Measurements from ENCODE around the gene HIVEP3.

The HIVEP3 gene

GRCh38 chr1:41662765-41663437 is 255.8 kb downstream of the HIVEP3 start (continued):
- TF ChIP-seq ZNF555 (tag by site-specific recombination; conservative IDR thresholded peaks at IDR 0.05) (no peak), ZNF121 (tag by site-specific recombination; IDR thresholded peaks at IDR 0.05) (no peak), ZNF311 (tag by site-specific recombination; IDR thresholded peaks at IDR 0.05; ENCODE audit: borderline replicate concordance) (no peak), ZNF561 (tag by site-specific recombination; IDR thresholded peaks at IDR 0.05; ENCODE audit: borderline replicate concordance) (no peak), BCL6B (tag by site-specific recombination; IDR thresholded peaks at IDR 0.05) (no peak), PRDM1 (tag by site-specific recombination; IDR thresholded peaks at IDR 0.05) (no peak), ZNF37A (tag by site-specific recombination; IDR thresholded peaks at IDR 0.05) (no peak), PRDM4 (tag by site-specific recombination; IDR thresholded peaks at IDR 0.05) (no peak)
- TF ChIP-seq, protein P1, sequence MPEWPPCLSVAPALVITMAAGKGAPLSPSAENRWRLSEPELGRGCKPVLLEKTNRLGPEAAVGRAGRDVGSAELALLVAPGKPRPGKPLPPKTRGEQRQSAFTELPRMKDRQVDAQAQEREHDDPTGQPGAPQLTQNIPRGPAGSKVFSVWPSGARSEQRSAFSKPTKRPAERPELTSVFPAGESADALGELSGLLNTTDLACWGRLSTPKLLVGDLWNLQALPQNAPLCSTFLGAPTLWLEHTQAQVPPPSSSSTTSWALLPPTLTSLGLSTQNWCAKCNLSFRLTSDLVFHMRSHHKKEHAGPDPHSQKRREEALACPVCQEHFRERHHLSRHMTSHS (tag by site-specific recombination; IDR thresholded peaks at IDR 0.05), result no peak

- no peaks in the 10 kb centered on the region for H3K4me1 ChIP-seq (ENCODE audit: control insufficient read depth, insufficient read depth, low read length)
- CTCF ChIA-PET, result no interaction called here
These were observed 256.5 kb downstream of the HIVEP3 start for GRCh38 chr1:41662061-41662764.

GRCh38 chr1:41661428-41662060 is 257.2 kb downstream of the HIVEP3 start:
- Histone ChIP-seq H3K9me3 (ENCODE audit: control insufficient read depth, insufficient read depth, low read depth, low read length) (no peaks in the 10 kb centered on the region), H3K4me3 (ENCODE audit: low read depth, low read length) (peak overlapping the region; percentile 53), H3K27ac (ENCODE audit: extremely low read depth, low read depth, low read length) (peak overlapping the region; percentile 7; the same call in 1 of the 2 replicates), H3K36me3 (ENCODE audit: control insufficient read depth in 2 of 2, insufficient read depth in 1 of 2, low read length in 2 of 2) (no peaks in the 10 kb centered on the region), H3K4me1 (ENCODE audit: control insufficient read depth, insufficient read depth, low read length) (no peaks in the 10 kb centered on the region)
- ChIA-PET POLR2A (interaction anchor here (0.8 kb wide), 1 partner anchor 8 kb away, joined by 3 read pairs; no protein-coding TSS in a partner anchor), CTCF (no interaction called here)
- TF ChIP-seq, protein P2, sequence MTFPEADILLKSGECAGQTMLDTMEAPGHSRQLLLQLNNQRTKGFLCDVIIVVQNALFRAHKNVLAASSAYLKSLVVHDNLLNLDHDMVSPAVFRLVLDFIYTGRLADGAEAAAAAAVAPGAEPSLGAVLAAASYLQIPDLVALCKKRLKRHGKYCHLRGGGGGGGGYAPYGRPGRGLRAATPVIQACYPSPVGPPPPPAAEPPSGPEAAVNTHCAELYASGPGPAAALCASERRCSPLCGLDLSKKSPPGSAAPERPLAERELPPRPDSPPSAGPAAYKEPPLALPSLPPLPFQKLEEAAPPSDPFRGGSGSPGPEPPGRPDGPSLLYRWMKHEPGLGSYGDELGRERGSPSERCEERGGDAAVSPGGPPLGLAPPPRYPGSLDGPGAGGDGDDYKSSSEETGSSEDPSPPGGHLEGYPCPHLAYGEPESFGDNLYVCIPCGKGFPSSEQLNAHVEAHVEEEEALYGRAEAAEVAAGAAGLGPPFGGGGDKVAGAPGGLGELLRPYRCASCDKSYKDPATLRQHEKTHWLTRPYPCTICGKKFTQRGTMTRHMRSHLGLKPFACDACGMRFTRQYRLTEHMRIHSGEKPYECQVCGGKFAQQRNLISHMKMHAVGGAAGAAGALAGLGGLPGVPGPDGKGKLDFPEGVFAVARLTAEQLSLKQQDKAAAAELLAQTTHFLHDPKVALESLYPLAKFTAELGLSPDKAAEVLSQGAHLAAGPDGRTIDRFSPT (tag by site-specific recombination; IDR thresholded peaks at IDR 0.05), result peak; percentile 82
- TF ChIP-seq ZNF664 (tag by site-specific recombination; IDR thresholded peaks at IDR 0.05) (no peak), GLIS2 (tag by site-specific recombination; IDR thresholded peaks at IDR 0.05) (no peak), ZNF391 (tag by site-specific recombination; IDR thresholded peaks at IDR 0.05; ENCODE audit: borderline replicate concordance, low read depth) (no peak), SP7 (tag by site-specific recombination; IDR thresholded peaks at IDR 0.05) (no peak)
- TF ChIP-seq, protein P3, sequence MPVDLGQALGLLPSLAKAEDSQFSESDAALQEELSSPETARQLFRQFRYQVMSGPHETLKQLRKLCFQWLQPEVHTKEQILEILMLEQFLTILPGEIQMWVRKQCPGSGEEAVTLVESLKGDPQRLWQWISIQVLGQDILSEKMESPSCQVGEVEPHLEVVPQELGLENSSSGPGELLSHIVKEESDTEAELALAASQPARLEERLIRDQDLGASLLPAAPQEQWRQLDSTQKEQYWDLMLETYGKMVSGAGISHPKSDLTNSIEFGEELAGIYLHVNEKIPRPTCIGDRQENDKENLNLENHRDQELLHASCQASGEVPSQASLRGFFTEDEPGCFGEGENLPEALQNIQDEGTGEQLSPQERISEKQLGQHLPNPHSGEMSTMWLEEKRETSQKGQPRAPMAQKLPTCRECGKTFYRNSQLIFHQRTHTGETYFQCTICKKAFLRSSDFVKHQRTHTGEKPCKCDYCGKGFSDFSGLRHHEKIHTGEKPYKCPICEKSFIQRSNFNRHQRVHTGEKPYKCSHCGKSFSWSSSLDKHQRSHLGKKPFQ (tag by site-specific recombination; IDR thresholded peaks at IDR 0.05), result no peak

More at GRCh38 chr1:41662061-41662764, 256.5 kb downstream of the HIVEP3 start:
- POLR2A ChIA-PET, result interaction anchor here (0.8 to 1.4 kb wide), 2 partner anchors 9 to 18 kb away, joined by 3 to 5 read pairs; no protein-coding TSS in a partner anchor
- Histone ChIP-seq H3K4me3 (ENCODE audit: low read depth, low read length) (peak overlapping the region; percentile 53), H3K27ac (ENCODE audit: extremely low read depth, low read depth, low read length) (peak overlapping the region; percentile 24; the same call in 1 of the 2 replicates), H3K9me3 (ENCODE audit: control insufficient read depth, insufficient read depth, low read depth, low read length) (no peaks in the 10 kb centered on the region), H3K36me3 (ENCODE audit: control insufficient read depth in 2 of 2, insufficient read depth in 1 of 2, low read length in 2 of 2) (no peaks in the 10 kb centered on the region)
- peak; percentile 55; the same call in 1 of the 2 replicates for TF ChIP-seq ZNF561 (tag by site-specific recombination; IDR thresholded peaks at IDR 0.05; ENCODE audit: borderline replicate concordance)
- peak; percentile 58; the same call in 1 of the 2 replicates for TF ChIP-seq KLF10 (tag by site-specific recombination; IDR thresholded peaks at IDR 0.05)
- 0 out of 2 replicates have a peak, but pooled peaks have one; percentile 8 for TF ChIP-seq ZNF677 (tag by site-specific recombination; IDR thresholded peaks at IDR 0.05)
- TF ChIP-seq ZNF660 (tag by site-specific recombination; IDR thresholded peaks at IDR 0.05), result 0 out of 2 replicates have a peak, but pooled peaks have one; percentile 33
- TF ChIP-seq, protein P4, sequence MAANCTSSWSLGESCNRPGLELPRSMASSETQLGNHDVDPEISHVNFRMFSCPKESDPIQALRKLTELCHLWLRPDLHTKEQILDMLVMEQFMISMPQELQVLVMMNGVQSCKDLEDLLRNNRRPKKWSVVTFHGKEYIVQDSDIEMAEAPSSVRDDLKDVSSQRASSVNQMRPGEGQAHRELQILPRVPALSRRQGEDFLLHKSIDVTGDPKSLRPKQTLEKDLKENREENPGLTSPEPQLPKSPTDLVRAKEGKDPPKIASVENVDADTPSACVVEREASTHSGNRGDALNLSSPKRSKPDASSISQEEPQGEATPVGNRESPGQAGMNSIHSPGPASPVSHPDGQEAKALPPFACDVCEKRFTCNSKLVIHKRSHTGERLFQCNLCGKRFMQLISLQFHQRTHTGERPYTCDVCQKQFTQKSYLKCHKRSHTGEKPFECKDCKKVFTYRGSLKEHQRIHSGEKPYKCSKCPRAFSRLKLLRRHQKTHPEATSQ (tag by site-specific recombination; IDR thresholded peaks at IDR 0.05), result no peak
- TF ChIP-seq OVOL3 (tag by site-specific recombination; IDR thresholded peaks at IDR 0.05), result no peak
- TF ChIP-seq IKZF3 (tag by site-specific recombination; IDR thresholded peaks at IDR 0.05), result peak; percentile 29

All from HEK293 (cell line).